RPMI8226 (cell line): ENCODE results near the gene DNAJC2.

Experiments used
- DNase-seq: peaks from one replicate; pipeline ENCODE4 v3.0.0-alpha.2; 2015

DNAJC2 gene

GRCh38 chr7:103344453-103345149 lies at the start of gene DNAJC2:
Gene DNAJC2, minus strand, starts transcription at chr7:103344767. Its CDS starts 145 bp downstream, at chr7:103344622.
- DNase-seq: peak; percentile 98

DNA sequence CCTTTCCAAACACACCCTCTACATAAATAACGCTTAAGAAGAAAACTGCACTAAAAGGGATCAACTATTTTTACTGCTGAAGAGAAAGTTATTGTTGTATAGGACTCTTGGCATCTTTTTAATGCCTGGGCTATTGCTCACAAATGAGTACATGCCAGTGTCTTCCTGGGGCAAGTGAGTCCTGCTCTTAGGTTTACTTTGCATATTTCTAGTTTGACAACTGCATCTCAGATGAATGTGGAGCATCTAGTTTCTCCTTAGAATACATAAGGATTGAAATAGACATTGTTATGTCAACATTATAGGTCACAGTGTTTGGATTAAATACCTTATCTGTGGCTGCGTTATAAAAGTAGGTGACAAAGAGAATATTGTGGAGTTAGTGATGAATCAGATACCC lies 47.4 kb upstream of the DNAJC2 start:
- no peak for DNase-seq

GRCh38 chr7:103391150-103391549 lies 46.6 kb upstream of the DNAJC2 start:
- no peak for DNase-seq

- no peak for DNase-seq
These were observed 44.7 kb upstream of the DNAJC2 start for GRCh38 chr7:103389263-103389662.

DNA sequence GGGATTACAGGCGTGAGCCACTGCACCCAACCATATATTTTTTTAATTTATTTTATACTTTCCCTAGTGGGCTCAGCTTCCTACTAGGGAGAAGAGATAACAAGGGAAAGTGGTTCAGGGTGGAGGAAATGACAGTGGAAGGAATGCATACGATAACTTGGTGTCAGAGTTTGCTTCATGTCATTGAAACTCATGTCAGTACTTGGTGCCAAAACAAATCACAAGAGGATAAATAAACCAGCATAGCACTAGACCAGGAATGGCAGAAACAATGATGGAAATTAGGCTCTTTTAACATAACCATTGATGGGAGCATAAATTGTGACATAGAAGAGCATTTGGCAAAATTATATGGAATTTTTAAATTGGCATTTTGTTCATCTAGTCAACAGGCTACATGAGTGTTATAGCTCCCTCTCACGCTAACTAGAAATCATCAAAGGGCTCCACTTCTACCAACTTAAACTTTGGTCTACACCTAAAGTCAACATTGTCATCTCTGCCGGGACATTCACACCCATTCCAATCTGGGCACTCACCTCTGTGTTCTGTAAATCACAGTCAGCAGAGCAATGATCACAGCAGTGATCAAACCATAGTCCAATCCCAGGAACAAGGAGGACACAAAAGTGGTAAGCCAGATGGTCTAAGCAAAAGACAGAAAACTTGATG lies 44.0 kb upstream of the DNAJC2 start:
- no peak for DNase-seq

- DNase-seq: peak; percentile 20
These were observed 42.7 kb upstream of the DNAJC2 start for GRCh38 chr7:103387242-103387641.

DNA sequence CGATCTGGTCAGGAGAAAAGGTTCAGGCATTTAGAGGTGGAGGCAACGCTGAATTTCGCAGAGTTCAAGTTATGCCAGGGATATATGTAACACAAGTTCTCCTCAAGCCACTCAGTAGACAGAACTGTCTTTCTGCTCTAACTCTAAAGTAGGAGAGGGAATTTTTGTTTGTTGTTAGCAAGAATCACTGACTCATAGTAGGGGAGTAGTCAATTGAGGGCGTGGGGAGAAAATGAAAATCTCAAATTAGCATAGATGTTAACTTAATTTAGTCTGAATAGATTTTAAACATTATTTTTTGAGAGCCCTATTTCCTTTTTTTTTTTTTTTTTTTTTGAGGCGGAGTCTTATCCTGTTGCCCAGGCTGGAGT lies 37.5 kb upstream of the DNAJC2 start:
- DNase-seq: no peak

DNA sequence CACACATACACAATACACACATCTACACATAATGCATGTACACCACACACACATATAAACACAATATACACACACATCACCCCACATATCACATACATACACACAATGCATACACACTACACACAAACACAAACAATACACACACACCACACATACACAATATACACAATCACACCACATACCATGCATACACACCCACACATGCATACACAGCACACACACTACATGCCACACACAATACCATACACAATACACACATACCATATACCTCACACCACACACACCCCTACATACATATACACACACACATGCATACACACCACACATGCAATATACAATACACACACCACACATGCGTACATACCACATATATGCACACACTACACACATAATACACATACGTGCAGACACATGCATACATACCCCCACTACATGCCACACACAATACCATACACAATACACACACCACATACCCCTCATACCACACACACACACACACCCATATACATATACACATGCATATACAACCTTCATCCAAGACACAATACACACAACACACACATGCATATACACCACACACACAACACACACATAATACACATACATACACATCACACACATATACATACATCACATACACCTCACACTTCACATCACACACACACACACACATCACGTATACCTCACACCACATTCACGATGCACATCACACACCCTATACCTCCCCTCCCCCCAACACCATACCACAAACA lies 36.9 kb upstream of the DNAJC2 start:
- DNase-seq: no peak

DNA sequence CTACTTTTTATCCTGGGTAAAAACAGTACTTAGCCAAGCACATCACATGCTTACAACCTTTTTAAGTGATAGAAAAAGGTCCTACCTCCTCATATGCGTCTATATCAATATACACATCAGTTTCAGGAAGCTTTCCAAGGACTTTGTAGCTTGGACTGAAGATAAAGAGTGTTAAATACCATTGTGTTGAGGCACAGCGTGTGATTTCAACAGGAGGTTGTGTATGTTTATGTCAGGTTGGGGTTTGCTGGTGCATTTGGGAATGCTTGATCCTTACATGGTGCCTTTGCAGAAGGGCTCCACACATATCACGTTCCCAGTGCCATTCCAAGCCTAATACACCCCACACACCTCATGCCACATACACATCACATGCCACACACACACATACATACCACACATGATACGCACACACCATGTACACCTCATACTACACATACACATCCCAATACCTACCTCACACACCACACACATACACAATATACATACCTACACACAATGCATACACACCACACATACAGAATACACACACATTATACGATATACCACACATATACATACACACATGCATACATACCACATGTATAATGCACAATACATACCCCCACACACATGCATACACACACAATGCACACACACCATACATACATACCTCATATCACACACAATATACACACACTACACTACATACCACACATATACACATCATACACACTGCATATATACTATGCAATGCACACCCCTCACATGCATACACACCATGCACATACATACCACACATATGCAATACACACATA lies 36.0 kb upstream of the DNAJC2 start:
- no peak for DNase-seq

GRCh38 chr7:103379270-103379975 lies 34.9 kb upstream of the DNAJC2 start:
- no peak for DNase-seq

DNA sequence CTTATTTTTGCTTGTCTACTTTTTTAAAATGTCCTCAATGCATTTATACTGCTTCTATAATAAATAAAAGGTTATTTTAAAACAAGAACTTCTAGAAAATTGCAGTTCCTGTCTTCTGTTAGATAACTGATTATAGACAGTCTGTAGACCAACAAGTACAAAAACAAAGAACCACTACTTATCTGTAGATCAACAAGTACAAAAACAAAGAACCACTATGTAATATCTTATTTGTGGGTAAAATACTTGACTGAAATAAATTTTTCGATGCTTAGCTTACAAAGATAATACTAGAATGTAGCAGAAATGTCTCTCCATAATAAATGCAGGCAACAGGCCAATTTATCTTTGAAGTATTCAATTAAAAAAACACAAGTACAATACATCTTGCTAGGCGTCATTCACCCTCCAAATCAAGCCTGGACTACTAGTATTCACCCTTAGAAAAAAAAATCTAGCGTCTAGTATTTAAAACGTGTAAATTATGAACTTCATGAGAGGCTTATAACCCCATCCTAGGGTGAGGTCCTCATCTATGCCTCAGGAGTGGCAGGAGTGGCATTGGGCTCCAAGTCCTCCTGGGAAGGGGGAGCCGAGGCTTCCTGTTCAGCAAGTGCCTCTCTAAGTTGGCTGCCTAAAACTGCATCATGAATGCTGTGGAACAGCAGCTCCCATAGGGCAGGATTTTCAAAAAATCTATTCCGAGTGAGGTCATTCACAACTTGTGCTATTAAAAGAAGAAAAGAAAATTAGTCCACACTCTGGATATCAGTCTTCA lies 29.5 kb upstream of the DNAJC2 start:
- no peak for DNase-seq

GRCh38 chr7:103369432-103369831 lies 24.9 kb upstream of the DNAJC2 start:
- DNase-seq: no peak

DNA sequence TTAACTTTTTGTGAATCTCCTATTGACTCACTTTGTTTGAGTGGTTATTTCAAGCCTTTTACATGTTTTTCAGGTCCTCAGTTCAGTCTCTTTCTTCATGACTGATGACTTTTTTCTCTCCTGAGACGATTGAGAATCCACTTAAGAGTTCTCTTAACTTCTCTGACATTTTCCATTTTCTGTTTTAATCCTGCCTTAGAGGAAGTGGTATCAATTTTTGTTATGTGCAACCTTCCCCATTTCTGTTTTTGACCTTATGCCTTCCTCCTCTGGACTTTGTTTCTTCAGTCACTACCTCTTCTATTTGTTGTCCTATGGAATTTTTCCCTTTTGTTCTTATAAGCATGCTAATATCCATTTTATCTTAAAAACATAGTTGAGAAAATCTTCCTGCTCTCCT lies 5.2 kb upstream of the DNAJC2 start:
- DNase-seq: no peak

DNA sequence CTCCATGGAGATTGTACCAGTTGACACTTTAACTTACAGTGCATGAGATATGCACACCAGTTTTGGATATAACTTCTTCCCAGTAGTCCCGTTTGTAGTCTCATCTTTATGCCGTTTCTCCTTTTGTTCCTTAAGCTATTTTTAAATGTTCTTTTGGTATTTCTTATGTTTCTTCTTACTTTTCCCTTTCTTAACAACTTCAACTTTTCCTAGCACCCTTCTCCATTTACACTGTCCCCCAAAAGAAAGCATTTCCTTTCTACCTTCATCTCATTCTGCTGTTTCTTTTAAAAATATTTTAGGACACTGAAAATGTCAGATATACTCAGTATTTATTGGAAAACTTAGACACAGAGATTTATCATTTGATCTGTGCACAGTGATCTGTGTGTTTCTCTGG lies 4.4 kb upstream of the DNAJC2 start:
- DNase-seq: no peak

DNA sequence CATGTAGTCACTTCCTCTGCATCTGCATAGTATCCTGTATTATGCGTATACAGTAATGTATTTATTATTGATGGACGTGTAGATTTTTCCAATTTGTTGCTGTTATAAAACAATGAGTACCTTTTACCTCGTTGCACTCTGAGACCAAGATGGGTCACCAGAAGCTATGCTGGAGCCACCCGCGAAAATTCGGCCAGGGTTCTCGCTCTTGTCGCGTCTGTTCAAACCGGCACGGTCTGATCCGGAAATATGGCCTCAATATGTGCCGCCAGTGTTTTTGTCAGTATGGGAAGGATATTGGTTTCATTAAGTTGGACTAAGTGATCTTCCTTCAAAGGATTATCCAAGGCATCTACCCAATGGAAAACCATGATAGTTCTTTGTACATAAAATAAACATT lies 3.9 kb upstream of the DNAJC2 start:
- DNase-seq: peak; percentile 18

DNA sequence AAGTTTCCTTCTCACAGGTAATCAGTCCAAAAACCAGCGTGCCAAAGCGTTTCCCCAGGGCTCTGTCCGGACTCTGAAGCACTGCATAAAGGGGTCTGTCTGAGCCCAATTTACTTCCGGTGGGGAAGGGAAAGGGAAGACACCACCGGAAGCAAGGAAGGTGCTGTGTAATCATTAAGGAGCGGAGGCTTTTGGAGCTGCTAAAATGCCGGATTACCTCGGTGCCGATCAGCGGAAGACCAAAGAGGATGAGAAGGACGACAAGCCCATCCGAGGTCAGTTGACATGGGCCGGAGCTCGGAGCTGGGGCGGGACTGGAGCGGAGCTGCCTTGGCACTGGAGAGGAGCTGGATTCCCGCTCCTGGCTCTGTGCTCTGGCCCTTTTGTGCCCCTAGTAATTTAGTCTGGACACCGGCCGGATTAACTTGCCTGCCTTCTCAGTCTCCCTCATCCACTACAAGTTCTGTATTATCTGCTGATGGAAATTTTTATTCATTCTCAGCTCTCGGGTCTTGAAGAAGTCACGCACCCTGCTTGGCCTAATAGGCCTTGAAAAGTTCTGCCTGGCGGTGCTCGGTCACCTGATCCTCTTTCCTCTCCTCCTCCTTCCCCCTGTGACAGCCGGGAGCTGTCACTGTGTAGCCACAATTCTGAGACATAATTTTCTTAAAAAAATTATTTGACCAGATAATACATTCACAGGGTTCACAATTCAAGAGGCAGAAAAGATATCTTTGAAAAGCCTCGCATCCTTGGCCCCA lies 3.1 kb upstream of the DNAJC2 start, which contains the start of gene PSMC2:
TSS of gene PSMC2 (plus strand) at position 137 of the 761 bp plus-strand sequence. CDS start at position 206, 69 bp downstream.
- DNase-seq: peak; percentile 96

- no peak for DNase-seq
These were observed 1.8 kb upstream of the DNAJC2 start for GRCh38 chr7:103346396-103346795.

DNA sequence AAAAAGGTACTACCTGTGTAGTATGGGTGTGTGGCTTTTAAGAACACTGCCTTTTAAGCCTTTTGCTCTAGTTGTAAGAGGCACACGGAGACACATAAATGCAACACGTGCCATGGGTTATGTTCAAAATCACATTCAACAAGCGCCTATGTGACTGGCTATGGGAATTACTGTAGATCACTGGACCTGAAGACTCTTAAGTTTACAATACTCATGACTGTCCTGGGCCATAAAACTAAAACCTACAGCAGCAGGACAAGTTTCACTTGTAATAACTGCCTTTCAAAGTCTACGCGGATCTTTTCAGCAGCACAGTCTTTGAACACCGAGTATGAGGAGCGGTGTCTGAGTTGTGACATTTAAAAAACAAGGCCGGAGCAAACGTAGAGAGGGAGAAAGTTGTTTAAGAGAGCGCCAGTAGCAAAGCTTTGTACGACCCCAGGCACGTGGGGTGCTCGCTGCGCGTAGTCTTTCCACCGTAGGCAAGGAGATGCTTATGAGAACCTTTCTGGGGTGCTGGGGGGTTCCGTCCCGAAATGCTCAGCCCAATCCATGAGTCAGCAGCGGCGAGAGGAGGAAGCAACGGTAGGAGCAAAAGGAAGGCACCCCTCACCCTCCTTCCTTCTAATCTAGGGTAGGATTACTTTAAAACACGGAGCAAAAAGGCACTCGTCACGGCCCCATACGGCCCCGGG lies 662 bp downstream of the DNAJC2 start:
- peak; percentile 41 for DNase-seq

GRCh38 chr7:103343332-103343731 lies 1.2 kb downstream of the DNAJC2 start:
- DNase-seq: no peak

- no peak for DNase-seq
These were observed 3.1 kb downstream of the DNAJC2 start for GRCh38 chr7:103341466-103341865.
